Testis (tissue), 2 donors: ENCODE results near the gene FAM131C.

Experiments used
- POLR2A ChIP-seq: fragments of 450-650 bp; IDR thresholded peaks from one replicate; pipeline ENCODE4 v1.6.1; 2017; ENCODE audit warnings: antibody characterized with exemption, mild to moderate bottlenecking, moderate library complexity
- TF ChIP-seq, protein P1 (sequence below), 3 experiments: fragments of 450-650 bp in 2 of 3; fragments of 200-600 bp in 1 of 3; sonication (generic) in 1 of 3; IDR thresholded peaks; one replicate each; pipeline ENCODE4 v1.5.1; 2016 to 2019; ENCODE audit warnings: antibody characterized with exemption in 3 of 3, mild to moderate bottlenecking in 2 of 3, moderate library complexity in 1 of 3

DNA sequence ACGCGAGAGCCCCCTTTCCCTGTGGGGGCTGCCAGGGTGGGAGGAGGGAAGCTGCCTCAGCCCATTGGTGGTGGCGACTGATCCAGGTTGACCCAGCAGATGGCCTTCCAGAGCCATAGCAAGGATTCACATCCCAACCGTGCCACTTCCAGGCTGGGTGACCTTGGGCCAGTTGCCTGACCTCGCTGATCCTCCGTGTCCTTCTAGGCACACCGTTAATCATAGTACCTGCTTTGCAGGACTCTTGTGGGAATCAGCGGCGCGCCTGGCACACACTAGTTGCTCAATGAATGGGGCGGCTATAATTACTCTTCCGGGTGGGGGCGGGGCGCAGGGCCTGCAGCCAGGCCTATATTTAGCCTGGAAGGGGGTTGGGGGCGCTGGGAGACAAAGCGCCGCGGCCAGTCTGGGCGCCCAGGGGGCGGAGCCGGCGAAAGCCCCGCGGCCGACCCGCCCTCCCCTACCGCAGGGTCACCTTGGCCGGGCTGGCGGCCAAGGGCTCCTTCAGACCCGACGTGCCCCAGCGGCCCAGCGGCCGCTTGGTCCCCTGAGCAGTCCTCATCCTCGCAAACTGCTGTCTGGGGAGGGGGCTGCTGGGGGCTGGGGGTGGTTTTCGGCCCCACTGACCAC, 60.7 kb downstream of the FAM131C start:
- TF ChIP-seq, protein P1, sequence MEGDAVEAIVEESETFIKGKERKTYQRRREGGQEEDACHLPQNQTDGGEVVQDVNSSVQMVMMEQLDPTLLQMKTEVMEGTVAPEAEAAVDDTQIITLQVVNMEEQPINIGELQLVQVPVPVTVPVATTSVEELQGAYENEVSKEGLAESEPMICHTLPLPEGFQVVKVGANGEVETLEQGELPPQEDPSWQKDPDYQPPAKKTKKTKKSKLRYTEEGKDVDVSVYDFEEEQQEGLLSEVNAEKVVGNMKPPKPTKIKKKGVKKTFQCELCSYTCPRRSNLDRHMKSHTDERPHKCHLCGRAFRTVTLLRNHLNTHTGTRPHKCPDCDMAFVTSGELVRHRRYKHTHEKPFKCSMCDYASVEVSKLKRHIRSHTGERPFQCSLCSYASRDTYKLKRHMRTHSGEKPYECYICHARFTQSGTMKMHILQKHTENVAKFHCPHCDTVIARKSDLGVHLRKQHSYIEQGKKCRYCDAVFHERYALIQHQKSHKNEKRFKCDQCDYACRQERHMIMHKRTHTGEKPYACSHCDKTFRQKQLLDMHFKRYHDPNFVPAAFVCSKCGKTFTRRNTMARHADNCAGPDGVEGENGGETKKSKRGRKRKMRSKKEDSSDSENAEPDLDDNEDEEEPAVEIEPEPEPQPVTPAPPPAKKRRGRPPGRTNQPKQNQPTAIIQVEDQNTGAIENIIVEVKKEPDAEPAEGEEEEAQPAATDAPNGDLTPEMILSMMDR (IDR thresholded peaks at IDR 0.05), result no peak
- TF ChIP-seq POLR2A, result no peak
